Measurements from ENCODE around the gene PPIP5K1. TPM values are rescaled to one million over a fixed set of nuclear protein-coding genes. Genes with fewer than 3 reads are reported as not detected.

The PPIP5K1 gene
- total and polyA plus RNA-seq, 9 of the 15 experiments (the other 6 are each of a cell fraction or from before 2014, with no cell fraction given): 2.5 to 74.6 (median 35.1) TPM

DNA sequence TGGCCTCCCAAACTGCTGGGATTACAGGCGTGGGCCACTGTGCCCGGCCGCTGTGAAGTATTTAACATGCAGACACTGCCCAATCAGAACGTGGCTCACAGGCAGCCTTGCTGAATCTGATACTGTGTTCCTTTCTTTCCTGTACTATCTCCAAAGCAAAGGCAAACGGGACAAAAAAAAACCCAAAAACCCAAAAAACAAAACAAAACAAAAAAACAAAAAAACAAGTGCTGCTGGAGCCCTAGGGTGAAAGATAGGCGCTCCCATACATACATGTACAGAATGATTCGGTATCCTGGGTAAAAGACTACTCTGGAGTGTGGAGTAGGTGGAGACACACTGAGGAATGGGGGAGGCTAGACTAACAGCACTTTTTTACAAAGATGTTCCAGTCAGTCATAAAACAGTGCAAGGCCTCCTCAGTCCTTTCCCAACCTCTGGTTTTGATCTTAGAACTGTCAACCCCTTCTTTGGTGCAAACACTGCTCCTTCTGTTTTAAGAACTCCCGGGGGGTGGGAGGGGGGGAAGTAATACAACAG, 80.3 kb downstream of the PPIP5K1 start:
- peak overlapping the region in 1 of 2 experiments; percentile 75; a peak in 3 of 4 replicates for H3K9ac ChIP-seq (ENCODE audit: insufficient read depth in 1 of 2, low read depth in 2 of 2, low read length in 2 of 2)
- FAIRE-seq (no peak), ATAC-seq (no peak), DNase-seq (ENCODE audit: extremely low read depth in 1 of 4, low spot score in 3 of 4) (peak in 2 of 4 experiments; percentile 30 to 57)
- peak overlapping the region; percentile 93 for H3K27ac ChIP-seq (ENCODE audit: extremely low read depth, low read depth, low read length)
- H3K4me2 ChIP-seq (ENCODE audit: insufficient read depth, low read length): peak overlapping the region; percentile 90
- CTCF ChIA-PET (ENCODE audit: low intra/inter-chr PET ratio): interaction anchor here (1.2 kb wide), 1 partner anchor 11 kb away, joined by 4 read pairs; no protein-coding TSS in a partner anchor
- H3K36me3 ChIP-seq (ENCODE audit: control insufficient read depth, insufficient read depth, low read length): no peaks in the 10 kb centered on the region
- H3K4me1 ChIP-seq (replicated peaks in 1 of 2; ENCODE audit: control insufficient read depth in 2 of 2, insufficient read depth in 2 of 2, low read length in 2 of 2): peaks cover 17 to 58% of the 10 kb centered on the region in 2 experiments
- H2AFZ ChIP-seq (ENCODE audit: low read depth, low read length): peak overlapping the region; percentile 95
- peaks cover 3% of the 10 kb centered on the region; the same call in 1 of the 2 replicates for H4K20me1 ChIP-seq (replicated peaks; ENCODE audit: control insufficient read depth, insufficient read depth, low read length)
- peaks cover 8% of the 10 kb centered on the region; the same call in 2 of the 3 replicates for H3K79me2 ChIP-seq (ENCODE audit: control insufficient read depth, insufficient read depth, low read length)
- no peaks in the 10 kb centered on the region for H3K9me3 ChIP-seq (replicated peaks; ENCODE audit: control insufficient read depth, insufficient read depth, low read depth, low read length)
- no peaks in the 10 kb centered on the region for H3K9me1 ChIP-seq (ENCODE audit: control insufficient read depth, insufficient read depth, low read length)
- peak overlapping the region; percentile 58 for H3K4me3 ChIP-seq
- no TSS peak for BruUV-seq (replicated peaks)
- POLR2A ChIA-PET: interaction anchor here (0.6 to 2.7 kb wide), 6 partner anchors 9 to 370 kb away, joined by 3 to 21 read pairs (median 4); partner anchors contain the start of gene TP53BP1
- no peaks in the 10 kb centered on the region for H3K27me3 ChIP-seq (ENCODE audit: control insufficient read depth in 2 of 2, insufficient read depth in 2 of 2, low read length in 2 of 2)
- WGBS (ENCODE audit: insufficient coverage, low coverage, missing lambda C conversion rate): 5% methylated on average over 8 of the region's 8 CpGs
- in situ Hi-C loops (cut with MboI): no loop called here
- intact Hi-C loops (cut with micrococcal nuclease): loop anchor here (1.0 to 5.0 kb wide), 3 partner anchors 27 to 137 kb away; partner anchors contain the start of genes TUBGCP4 and ZSCAN29
- TF ChIP-seq, protein P1, sequence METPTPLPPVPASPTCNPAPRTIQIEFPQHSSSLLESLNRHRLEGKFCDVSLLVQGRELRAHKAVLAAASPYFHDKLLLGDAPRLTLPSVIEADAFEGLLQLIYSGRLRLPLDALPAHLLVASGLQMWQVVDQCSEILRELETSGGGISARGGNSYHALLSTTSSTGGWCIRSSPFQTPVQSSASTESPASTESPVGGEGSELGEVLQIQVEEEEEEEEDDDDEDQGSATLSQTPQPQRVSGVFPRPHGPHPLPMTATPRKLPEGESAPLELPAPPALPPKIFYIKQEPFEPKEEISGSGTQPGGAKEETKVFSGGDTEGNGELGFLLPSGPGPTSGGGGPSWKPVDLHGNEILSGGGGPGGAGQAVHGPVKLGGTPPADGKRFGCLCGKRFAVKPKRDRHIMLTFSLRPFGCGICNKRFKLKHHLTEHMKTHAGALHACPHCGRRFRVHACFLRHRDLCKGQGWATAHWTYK (CRISPR knock-in tag; IDR thresholded peaks at IDR 0.05): no peak
- no peak for TF ChIP-seq RFX1 (IDR thresholded peaks at IDR 0.05)
- TF ChIP-seq HEY1 (CRISPR knock-in tag; IDR thresholded peaks at IDR 0.05; ENCODE audit: borderline replicate concordance): no peak
- TF ChIP-seq SMARCA4 (IDR thresholded peaks at IDR 0.05): peak; percentile 19; the same call in 1 of the 2 replicates
- no peak for TF ChIP-seq ZNF830 (CRISPR knock-in tag; IDR thresholded peaks at IDR 0.05)
- no peak for TF ChIP-seq EP300 (IDR thresholded peaks at IDR 0.05; ENCODE audit: low read length)
- no peak for TF ChIP-seq TARDBP (IDR thresholded peaks at IDR 0.05)
- TF ChIP-seq DACH1 (IDR thresholded peaks at IDR 0.05; ENCODE audit: partially characterized antibody): no peak
- TF ChIP-seq, protein P2, sequence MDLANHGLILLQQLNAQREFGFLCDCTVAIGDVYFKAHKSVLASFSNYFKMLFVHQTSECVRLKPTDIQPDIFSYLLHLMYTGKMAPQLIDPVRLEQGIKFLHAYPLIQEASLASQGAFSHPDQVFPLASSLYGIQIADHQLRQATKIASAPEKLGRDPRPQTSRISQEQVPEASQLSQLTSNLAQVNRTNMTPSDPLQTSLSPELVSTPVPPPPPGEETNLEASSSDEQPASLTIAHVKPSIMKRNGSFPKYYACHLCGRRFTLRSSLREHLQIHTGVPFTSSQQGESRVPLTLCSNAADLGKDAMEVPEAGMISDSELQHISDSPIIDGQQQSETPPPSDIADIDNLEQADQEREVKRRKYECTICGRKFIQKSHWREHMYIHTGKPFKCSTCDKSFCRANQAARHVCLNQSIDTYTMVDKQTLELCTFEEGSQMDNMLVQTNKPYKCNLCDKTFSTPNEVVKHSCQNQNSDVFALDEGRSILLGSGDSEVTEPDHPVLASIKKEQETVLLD (IDR thresholded peaks at IDR 0.05): 0 out of 2 replicates have a peak, but pooled peaks have one; percentile 28
- TF ChIP-seq SMARCA5 (IDR thresholded peaks at IDR 0.05): 0 out of 2 replicates have a peak, but pooled peaks have one; percentile 13
- TF ChIP-seq SREBF1 (IDR thresholded peaks at IDR 0.05; ENCODE audit: borderline replicate concordance, low read depth, low read length): no peak
- TF ChIP-seq, protein P3, sequence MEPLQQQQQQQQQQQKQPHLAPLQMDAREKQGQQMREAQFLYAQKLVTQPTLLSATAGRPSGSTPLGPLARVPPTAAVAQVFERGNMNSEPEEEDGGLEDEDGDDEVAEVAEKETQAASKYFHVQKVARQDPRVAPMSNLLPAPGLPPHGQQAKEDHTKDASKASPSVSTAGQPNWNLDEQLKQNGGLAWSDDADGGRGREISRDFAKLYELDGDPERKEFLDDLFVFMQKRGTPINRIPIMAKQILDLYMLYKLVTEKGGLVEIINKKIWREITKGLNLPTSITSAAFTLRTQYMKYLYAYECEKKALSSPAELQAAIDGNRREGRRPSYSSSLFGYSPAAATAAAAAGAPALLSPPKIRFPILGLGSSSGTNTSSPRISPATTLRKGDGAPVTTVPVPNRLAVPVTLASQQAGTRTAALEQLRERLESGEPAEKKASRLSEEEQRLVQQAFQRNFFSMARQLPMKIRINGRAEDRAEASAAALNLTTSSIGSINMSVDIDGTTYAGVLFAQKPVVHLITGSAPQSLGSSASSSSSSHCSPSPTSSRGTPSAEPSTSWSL (CRISPR knock-in tag; IDR thresholded peaks at IDR 0.05; ENCODE audit: borderline replicate concordance): no peak
- TF ChIP-seq ZNF175 (CRISPR knock-in tag; IDR thresholded peaks at IDR 0.05; ENCODE audit: low read depth): no peak
- no peak for TF ChIP-seq XRCC4 (IDR thresholded peaks at IDR 0.05; ENCODE audit: extremely low read depth, insufficient read depth, insufficient read length)
- TF ChIP-seq, protein P4, sequence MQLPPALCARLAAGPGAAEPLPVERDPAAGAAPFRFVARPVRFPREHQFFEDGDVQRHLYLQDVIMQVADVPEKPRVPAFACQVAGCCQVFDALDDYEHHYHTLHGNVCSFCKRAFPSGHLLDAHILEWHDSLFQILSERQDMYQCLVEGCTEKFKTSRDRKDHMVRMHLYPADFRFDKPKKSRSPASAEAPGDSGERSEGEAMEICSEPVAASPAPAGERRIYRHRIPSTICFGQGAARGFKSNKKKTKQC (CRISPR knock-in tag; IDR thresholded peaks at IDR 0.05): no peak
- TF ChIP-seq ILF3 (IDR thresholded peaks at IDR 0.05; ENCODE audit: borderline replicate concordance): no peak
- no peak for TF ChIP-seq ZNF146 (CRISPR knock-in tag; IDR thresholded peaks at IDR 0.05; ENCODE audit: unreplicated experiment)
- no peak for TF ChIP-seq ZBTB17 (CRISPR knock-in tag; IDR thresholded peaks at IDR 0.05)
- no peak for TF ChIP-seq CREB1 (IDR thresholded peaks at IDR 0.05)
- TF ChIP-seq CREB1 (CRISPR knock-in tag; IDR thresholded peaks at IDR 0.05): no peak

Data from K562 (cell line).